Measurements from ENCODE around the gene SUGCT.

The SUGCT gene

DNA sequence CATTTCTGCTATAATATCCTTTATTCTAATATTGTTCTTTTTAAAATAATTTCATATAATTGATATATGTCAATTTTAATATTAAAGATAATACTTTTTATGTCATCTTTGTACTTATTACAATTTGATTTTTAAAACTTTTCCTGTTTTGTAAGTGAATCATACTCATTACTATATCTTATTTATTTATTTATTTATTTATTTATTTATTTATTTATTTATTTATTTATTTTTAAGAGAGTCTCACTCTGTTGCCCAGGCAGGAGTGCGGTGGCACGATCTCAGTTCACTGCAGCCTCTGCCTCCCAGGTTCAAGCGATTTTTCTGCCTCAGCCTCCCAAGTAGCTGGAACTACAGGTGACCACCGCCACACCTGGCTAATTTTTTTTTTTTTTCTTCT is 215.3 kb downstream of the SUGCT start:
- Histone ChIP-seq H3K27me3 (ENCODE audit: low read depth) (peaks cover 10% of the 10 kb centered on the region), H3K36me3 (replicated peaks) (no peaks in the 10 kb centered on the region), H3K4me3 (no peak overlapping the region), H3K9me3 (no peaks in the 10 kb centered on the region), H3K4me1 (no peaks in the 10 kb centered on the region)
- in situ Hi-C loops (cut with MboI; ENCODE audit: low sequenced_read_pairs): no loop called here
- DNase-seq (ENCODE audit: low spot score in 2 of 2): no peak

DNA sequence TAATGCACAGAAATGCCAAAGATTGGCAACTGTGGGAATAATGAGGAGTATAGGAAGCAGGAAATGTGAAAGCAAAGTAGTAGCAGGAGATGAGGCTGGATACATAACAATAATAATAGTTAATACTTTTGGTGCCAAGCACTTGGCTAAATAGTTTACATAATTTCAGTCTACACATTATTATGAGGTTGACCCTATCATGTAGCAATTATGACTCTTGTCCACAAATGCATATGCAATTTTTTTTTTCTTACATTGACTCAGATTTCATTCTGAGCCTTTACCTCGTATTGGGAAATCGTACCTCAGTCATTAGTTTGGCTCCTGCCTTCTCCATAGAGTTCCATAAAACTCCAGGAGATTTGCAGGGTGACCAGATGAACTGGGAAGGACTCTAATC is 219.9 kb downstream of the SUGCT start:
- no peak for DNase-seq (ENCODE audit: low spot score in 2 of 2)
- in situ Hi-C loops (cut with MboI; ENCODE audit: low sequenced_read_pairs): no loop called here
- Histone ChIP-seq H3K36me3 (replicated peaks) (no peaks in the 10 kb centered on the region), H3K4me1 (no peaks in the 10 kb centered on the region), H3K4me3 (no peak overlapping the region), H3K9me3 (no peaks in the 10 kb centered on the region), H3K27me3 (ENCODE audit: low read depth) (peaks cover 13% of the 10 kb centered on the region)

DNA sequence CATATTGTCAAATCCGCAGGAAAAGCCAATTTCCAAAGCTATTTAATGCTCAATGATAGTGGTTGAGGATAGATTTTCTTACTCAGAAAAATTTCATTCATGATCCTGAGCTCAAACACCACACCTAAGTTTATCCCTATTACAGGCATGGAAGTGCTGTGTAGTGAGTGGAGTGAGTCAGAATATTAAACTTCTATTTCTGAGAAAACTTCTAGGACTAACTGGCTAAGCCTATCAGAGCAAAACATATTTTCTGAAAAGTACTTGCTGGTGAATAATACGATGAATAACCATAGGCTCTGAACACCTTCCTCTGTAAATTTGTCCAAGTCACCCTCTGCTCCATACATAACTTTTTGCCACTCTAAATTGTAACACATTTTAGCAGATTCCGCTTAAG is 221.5 kb downstream of the SUGCT start:
- Histone ChIP-seq H3K9me3 (no peaks in the 10 kb centered on the region), H3K4me3 (no peak overlapping the region), H3K36me3 (replicated peaks) (no peaks in the 10 kb centered on the region), H3K27me3 (ENCODE audit: low read depth) (peaks cover 13% of the 10 kb centered on the region), H3K4me1 (no peaks in the 10 kb centered on the region)
- DNase-seq (ENCODE audit: low spot score in 2 of 2): no peak
- in situ Hi-C loops (cut with MboI; ENCODE audit: low sequenced_read_pairs): no loop called here

DNA sequence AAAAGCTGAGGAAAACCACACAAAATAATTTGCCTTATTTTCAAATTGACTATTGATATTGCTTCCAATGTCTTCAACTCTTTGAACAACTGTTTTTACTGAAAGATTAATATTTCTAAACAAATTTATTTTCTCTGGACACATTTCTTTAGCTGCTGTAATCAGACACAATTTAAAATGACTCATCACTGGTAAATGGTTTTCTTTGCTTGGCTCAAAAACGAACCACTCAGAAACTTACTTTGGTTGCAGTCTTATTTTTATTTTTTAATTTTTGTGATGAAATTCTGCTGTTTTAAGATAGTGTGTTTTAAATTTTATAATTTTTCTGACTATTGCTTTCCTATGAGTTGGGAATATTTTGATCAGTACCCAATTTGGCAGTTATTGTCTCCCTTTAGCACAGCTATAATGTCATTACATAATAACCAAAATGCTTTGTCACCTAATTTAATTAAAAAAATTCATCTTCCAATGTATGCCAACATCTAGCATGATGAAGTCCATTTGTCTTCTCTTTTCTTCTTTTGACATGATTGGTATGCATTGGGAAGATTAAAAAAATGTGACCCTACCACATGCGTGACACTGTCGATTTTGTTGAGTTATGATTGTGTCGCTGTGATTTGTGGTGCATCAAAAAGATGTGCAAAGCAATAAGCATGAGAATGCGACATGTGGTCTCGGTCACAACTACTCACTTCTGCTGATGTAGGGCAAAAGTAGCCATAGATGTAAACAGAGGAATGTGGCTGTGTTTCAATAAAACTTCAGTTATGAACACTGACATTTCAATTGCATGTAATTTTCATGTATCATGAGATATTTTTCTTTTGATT is 222.3 kb downstream of the SUGCT start:
- in situ Hi-C loops (cut with MboI; ENCODE audit: low sequenced_read_pairs): no loop called here
- DNase-seq (ENCODE audit: low spot score in 2 of 2): no peak

DNA sequence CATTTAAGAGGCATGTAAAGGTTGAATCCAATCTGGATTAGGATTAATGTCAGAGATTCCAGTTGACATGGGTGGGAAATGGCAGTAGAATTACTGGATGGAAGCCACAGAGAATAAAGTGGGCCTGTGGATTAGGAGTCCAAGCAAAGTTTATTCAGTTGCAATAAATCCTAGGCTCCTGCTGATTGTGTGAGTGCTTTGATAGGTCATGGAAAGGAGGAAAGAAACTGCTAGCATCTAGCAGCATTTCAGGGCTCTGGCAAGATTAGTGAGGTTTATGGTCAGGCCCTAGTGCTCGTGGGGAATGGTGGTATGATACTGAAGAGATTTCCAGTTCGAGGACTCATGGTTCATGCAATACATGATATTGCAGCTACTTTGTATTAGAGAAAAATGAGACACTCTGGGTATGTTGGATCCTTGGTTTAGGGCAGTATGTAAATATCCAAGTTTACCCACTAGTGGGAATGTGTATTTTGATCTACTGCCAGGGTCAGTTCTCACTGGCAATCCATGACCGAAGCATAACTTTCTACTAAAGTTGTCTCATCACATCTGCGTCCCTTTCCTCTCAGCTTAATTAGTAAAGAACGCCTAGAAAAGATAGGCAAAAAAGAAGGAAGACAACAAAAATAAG is 235.0 kb downstream of the SUGCT start:
- in situ Hi-C loops (cut with MboI; ENCODE audit: low sequenced_read_pairs): no loop called here
- no peaks in the 10 kb centered on the region for H3K36me3 ChIP-seq (replicated peaks)
- H3K9me3 ChIP-seq: no peaks in the 10 kb centered on the region
- peaks cover 4% of the 10 kb centered on the region; the same call in 1 of the 2 replicates for H3K27me3 ChIP-seq (ENCODE audit: low read depth)
- no peak overlapping the region for H3K4me3 ChIP-seq
- no peaks in the 10 kb centered on the region for H3K4me1 ChIP-seq
- DNase-seq (ENCODE audit: low spot score in 2 of 2): no peak

More for the DNA sequence above, 222.3 kb downstream of the SUGCT start:
- Histone ChIP-seq H3K4me1 (no peaks in the 10 kb centered on the region), H3K27me3 (ENCODE audit: low read depth) (peaks cover 13% of the 10 kb centered on the region), H3K9me3 (no peaks in the 10 kb centered on the region), H3K4me3 (no peak overlapping the region), H3K36me3 (replicated peaks) (no peaks in the 10 kb centered on the region)

DNA sequence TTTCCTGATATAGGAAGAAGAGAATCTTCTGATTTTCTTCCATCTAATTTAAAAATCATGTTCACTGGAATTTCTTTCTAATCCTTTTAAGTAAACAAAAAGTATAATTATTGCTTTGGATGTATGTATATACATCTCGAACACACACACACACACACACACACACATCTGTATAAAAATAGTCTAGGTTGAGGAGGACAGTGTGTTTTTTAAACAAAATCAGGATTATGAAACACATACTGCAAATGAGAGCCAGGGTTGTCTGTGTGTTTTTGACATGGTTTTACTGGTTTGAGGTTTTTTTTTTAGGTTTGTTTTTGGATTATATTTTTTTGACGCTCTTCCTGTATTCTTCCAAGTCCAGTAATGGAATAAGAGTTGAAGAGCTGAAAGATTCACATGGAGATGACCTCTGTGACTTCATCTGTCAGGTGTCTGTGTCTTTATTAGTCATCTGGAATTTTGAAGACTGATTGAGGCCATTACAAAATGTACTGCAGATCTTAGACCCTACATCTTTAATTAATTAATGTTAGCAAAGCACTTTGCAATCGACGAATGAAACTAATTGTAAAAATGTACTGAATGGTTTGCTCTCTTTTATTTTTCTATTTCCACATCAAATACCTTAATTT is 237.1 kb downstream of the SUGCT start:
- H3K27me3 ChIP-seq (ENCODE audit: low read depth): peaks cover 4% of the 10 kb centered on the region; the same call in 1 of the 2 replicates
- H3K9me3 ChIP-seq: no peaks in the 10 kb centered on the region
- in situ Hi-C loops (cut with MboI; ENCODE audit: low sequenced_read_pairs): no loop called here
- no peak for DNase-seq (ENCODE audit: low spot score in 2 of 2)
- no peaks in the 10 kb centered on the region for H3K4me1 ChIP-seq
- no peaks in the 10 kb centered on the region for H3K36me3 ChIP-seq (replicated peaks)
- H3K4me3 ChIP-seq: no peak overlapping the region

DNA sequence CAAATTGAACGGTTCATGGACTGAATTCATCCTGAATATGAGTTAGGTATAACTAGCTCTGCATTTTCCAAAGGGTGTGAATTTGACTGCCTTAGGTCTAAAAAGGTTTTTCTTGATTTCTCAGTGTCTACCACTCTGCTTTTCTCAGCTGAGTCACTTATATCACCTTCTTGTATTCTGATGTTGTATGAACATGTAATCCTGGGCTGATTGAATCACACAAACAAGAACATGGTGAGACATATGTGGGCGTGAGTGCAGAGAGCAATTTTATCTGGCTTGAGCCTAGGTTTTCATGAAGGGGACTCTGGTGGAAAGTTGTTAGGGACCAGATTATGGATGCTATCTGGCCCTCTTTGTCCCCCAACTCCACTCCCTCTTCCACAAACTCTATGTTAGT is 239.8 kb downstream of the SUGCT start:
- peaks cover 4% of the 10 kb centered on the region; the same call in 1 of the 2 replicates for H3K27me3 ChIP-seq (ENCODE audit: low read depth)
- H3K36me3 ChIP-seq (replicated peaks): no peaks in the 10 kb centered on the region
- DNase-seq (ENCODE audit: low spot score in 2 of 2): no peak
- in situ Hi-C loops (cut with MboI; ENCODE audit: low sequenced_read_pairs): no loop called here
- H3K4me1 ChIP-seq: no peaks in the 10 kb centered on the region
- H3K9me3 ChIP-seq: no peaks in the 10 kb centered on the region
- no peak overlapping the region for H3K4me3 ChIP-seq

DNA sequence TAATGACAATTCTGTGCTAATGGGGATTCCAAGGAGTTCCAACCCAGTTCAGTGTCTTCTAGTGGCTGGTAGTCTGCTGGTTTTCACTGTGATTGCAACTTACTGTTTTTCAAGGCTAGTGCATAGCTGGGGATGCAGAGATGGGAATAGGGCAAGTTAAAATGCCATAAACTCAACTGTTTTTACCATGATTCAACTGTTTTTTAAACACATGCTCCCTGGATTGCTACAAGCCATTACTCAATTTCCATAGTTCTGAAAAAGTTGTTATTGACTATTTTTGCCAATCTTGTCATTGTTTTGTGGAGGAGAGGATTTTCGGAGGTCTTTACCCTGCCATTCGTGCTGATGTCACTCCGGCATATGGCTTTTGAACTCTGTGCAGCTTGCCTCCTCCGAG is 245.3 kb downstream of the SUGCT start:
- Histone ChIP-seq H3K4me3 (no peak overlapping the region), H3K9me3 (no peaks in the 10 kb centered on the region), H3K27me3 (ENCODE audit: low read depth) (peaks cover 8% of the 10 kb centered on the region), H3K4me1 (no peaks in the 10 kb centered on the region), H3K36me3 (replicated peaks) (no peaks in the 10 kb centered on the region)
- in situ Hi-C loops (cut with MboI; ENCODE audit: low sequenced_read_pairs): no loop called here
- no peak for DNase-seq (ENCODE audit: low spot score in 2 of 2)

DNA sequence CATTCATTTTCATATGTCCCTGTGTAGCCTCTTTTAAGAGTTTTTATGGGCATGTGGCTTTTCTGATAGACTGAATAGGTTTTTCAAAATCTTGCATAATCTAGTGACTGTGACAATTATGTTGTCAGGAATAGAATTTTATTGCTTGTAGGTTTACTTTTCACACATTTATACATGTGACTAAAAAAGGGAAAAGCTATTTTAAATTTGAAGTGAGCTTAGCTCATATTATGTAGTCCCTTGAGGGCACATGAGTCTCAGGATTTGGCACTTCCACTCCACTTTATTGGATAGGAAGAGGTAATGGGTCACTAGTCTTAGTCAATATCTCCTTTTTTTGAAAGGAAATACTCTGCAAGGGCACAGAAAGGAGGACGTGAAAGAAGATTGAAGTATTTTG is 247.3 kb downstream of the SUGCT start:
- Histone ChIP-seq H3K9me3 (no peaks in the 10 kb centered on the region), H3K36me3 (replicated peaks) (no peaks in the 10 kb centered on the region), H3K27me3 (ENCODE audit: low read depth) (peaks cover 20% of the 10 kb centered on the region), H3K4me3 (no peak overlapping the region), H3K4me1 (no peaks in the 10 kb centered on the region)
- DNase-seq (ENCODE audit: low spot score in 2 of 2): peak in 1 of 2 experiments; percentile 69
- in situ Hi-C loops (cut with MboI; ENCODE audit: low sequenced_read_pairs): no loop called here

DNA sequence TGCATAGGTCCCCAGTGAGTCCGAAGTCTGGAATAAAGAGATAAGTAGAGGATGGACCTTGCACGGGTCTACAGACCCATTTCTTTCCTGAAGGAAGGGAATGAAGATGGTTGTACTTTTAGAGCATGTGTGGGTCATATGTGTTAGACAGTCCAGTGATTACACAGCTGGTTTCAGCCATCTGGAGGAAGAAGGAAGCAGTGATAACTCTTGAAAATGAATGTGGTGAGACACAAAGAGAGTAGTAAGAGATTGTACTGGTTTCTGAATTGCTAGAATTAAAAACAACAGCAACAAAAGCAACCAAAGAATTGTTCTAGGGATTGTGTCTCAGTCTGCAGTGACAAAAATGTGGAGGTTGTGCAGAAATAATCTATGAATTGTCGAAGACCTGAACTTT is 258.9 kb downstream of the SUGCT start:
- in situ Hi-C loops (cut with MboI; ENCODE audit: low sequenced_read_pairs): no loop called here
- Histone ChIP-seq H3K9me3 (no peaks in the 10 kb centered on the region), H3K36me3 (replicated peaks) (no peaks in the 10 kb centered on the region), H3K4me1 (no peaks in the 10 kb centered on the region), H3K4me3 (no peak overlapping the region), H3K27me3 (ENCODE audit: low read depth) (peaks cover 4% of the 10 kb centered on the region; the same call in 1 of the 2 replicates)
- no peak for DNase-seq (ENCODE audit: low spot score in 2 of 2)

DNA sequence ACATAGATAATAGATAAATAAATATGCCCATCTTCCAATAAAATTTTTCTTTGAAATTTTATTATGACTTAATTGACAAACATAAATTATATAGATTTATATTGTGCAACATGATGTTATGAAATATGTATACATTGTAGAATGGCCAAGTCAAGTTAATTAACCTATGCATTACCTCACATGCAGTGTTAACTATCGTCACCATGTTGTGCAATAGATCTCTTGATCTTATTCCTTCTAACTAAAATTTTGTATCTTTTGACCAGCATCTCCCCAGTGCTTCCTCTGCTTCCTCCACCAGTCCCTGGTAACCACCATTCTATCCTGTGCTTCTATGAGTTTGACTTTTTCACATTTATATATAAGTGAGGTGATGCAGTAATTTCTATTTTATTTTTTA is 259.6 kb downstream of the SUGCT start:
- no peak overlapping the region for H3K4me3 ChIP-seq
- H3K9me3 ChIP-seq: no peaks in the 10 kb centered on the region
- peaks cover 4% of the 10 kb centered on the region; the same call in 1 of the 2 replicates for H3K27me3 ChIP-seq (ENCODE audit: low read depth)
- in situ Hi-C loops (cut with MboI; ENCODE audit: low sequenced_read_pairs): no loop called here
- H3K36me3 ChIP-seq (replicated peaks): no peaks in the 10 kb centered on the region
- no peaks in the 10 kb centered on the region for H3K4me1 ChIP-seq
- DNase-seq (ENCODE audit: low spot score in 2 of 2): no peak

DNA sequence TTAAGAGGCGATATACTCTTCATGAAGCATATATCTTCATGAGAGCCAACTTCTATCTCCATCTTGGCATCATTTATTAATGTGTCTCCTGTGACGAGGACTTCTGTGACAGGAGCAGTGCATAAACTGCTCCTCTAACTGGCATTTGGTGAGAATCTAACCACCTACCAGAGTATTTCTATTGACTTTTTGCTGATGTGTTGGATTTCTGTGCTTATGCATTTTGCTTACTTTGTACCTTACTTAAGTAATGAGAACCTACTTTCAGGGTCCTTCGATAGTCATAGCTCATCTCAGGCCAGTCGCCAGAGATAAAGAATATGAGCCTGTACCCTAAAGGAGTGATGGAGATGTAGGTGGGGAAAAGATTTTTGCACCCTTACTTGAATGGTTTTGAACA is 265.7 kb downstream of the SUGCT start:
- Histone ChIP-seq H3K4me3 (no peak overlapping the region), H3K4me1 (no peaks in the 10 kb centered on the region), H3K9me3 (no peaks in the 10 kb centered on the region), H3K36me3 (replicated peaks) (no peaks in the 10 kb centered on the region), H3K27me3 (ENCODE audit: low read depth) (peaks cover 4% of the 10 kb centered on the region; the same call in 1 of the 2 replicates)
- in situ Hi-C loops (cut with MboI; ENCODE audit: low sequenced_read_pairs): no loop called here
- no peak for DNase-seq (ENCODE audit: low spot score in 2 of 2)

DNA sequence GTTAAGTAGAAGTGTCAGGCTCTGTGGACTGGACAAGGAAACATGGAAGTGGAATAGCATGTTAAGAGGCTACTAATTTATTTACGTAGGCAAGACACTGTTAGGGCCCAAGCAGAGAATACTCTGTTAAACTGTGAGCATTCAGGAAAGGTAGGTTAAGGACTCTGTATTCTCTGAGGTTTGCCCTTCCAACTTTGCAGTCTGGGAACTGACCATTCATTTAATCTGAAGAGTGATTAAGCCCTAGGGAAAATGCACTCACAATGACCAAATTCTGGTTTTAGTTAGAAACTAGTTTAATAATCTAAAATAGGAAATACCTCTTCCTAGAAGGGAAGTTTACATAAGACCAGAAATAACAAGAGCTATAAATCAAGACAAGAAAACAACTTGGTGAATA is 266.6 kb downstream of the SUGCT start:
- DNase-seq (ENCODE audit: low spot score in 2 of 2): no peak
- no peaks in the 10 kb centered on the region for H3K4me1 ChIP-seq
- H3K36me3 ChIP-seq (replicated peaks): no peaks in the 10 kb centered on the region
- no peak overlapping the region for H3K4me3 ChIP-seq
- in situ Hi-C loops (cut with MboI; ENCODE audit: low sequenced_read_pairs): no loop called here
- no peaks in the 10 kb centered on the region for H3K9me3 ChIP-seq
- H3K27me3 ChIP-seq (ENCODE audit: low read depth): peaks cover 2% of the 10 kb centered on the region; the same call in 1 of the 2 replicates

DNA sequence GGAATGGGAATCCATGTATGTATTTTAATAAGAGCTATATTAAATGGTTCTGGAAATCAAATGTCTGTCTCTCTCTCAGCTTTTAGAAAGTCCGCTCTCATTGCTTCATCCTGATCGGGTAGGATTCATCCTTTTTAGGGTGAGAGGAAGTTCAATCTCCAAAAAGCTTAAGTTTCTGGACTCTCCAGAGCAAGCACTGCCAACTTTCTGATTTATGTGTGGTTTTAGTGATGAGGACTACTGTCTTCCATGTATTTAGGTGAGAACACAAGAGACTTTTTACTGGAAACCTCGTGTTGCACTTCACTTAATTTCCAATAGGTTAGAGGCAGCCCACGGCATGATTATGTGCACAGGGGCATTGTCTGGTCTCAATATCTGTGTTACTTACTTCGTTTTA is 267.9 kb downstream of the SUGCT start:
- DNase-seq (ENCODE audit: low spot score in 2 of 2): no peak

More for the DNA sequence above, 267.9 kb downstream of the SUGCT start:
- Histone ChIP-seq H3K36me3 (replicated peaks) (no peaks in the 10 kb centered on the region), H3K9me3 (no peaks in the 10 kb centered on the region), H3K4me1 (no peaks in the 10 kb centered on the region), H3K4me3 (no peak overlapping the region), H3K27me3 (ENCODE audit: low read depth) (no peaks in the 10 kb centered on the region; the same call in 1 of the 2 replicates)
- in situ Hi-C loops (cut with MboI; ENCODE audit: low sequenced_read_pairs): no loop called here

Measured in HAP-1 (cell line).